ENCODE data around the gene ST6GALNAC4.

- TF ChIP-seq, protein P1, sequence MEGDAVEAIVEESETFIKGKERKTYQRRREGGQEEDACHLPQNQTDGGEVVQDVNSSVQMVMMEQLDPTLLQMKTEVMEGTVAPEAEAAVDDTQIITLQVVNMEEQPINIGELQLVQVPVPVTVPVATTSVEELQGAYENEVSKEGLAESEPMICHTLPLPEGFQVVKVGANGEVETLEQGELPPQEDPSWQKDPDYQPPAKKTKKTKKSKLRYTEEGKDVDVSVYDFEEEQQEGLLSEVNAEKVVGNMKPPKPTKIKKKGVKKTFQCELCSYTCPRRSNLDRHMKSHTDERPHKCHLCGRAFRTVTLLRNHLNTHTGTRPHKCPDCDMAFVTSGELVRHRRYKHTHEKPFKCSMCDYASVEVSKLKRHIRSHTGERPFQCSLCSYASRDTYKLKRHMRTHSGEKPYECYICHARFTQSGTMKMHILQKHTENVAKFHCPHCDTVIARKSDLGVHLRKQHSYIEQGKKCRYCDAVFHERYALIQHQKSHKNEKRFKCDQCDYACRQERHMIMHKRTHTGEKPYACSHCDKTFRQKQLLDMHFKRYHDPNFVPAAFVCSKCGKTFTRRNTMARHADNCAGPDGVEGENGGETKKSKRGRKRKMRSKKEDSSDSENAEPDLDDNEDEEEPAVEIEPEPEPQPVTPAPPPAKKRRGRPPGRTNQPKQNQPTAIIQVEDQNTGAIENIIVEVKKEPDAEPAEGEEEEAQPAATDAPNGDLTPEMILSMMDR (optimal IDR thresholded peaks at IDR 0.05 in 1 of 3, IDR thresholded peaks at IDR 0.05 in 1 of 3, conservative IDR thresholded peaks at IDR 0.05 in 1 of 3; ENCODE audit: extremely low read depth in 1 of 3, insufficient read depth in 2 of 3, low read length in 3 of 3) = no peak
- TF ChIP-seq EZH2 (IDR thresholded peaks at IDR 0.05; ENCODE audit: low read length) = no peak
These were observed 31.2 kb upstream of the ST6GALNAC4 start for GRCh38 chr9:127947841-127948710.
